GM19438 (cell line): ENCODE results near the gene CMTM8.

Experiments used
- ATAC-seq: cut with Tn5 transposase; IDR thresholded peaks from one replicate; pipeline ENCODE4 v1.9.1; 2021; ENCODE audit warnings: low read depth; ENCODE audit not compliant: unreplicated experiment

Gene CMTM8

DNA sequence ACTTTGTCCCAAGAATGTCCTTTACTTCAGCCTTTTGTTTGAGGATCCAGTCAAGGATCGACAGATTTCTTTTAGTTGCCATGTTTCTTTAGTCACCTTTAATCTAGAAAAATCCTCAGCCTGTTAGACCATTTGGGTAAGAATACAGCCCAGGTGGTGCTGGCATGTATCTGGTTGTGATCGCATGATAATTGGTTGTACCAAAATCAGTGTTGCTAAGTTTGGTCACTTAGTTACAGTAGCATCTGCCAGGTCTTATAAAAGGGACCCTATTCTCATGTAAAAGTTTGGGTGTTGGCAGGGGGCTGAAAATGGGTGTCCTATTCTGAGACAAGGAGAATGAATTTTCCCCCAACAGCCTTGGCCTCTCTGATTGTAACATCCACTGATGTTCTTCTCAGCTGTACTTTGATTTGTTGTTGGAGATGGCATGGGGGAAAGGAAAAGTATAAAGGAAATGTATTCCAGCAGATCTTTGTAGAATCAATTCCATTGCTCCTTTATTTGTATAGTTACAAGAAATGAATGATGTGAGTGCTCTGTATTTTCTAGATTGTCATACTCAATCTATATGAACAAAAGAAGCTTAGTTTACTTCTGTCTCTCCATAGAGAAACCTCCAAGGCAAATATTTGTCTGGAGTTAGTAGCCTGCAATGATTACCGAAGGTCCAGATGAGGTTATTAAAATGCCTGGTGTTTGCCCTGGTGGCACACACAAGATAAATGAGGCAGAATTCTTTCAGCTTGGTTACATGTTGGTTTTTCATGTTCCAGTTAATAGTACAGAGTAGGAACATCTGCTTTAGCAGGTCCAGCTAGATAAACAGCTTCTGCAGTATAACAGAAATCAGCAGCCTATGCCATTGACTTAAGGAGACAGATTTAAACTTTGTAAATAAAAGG lies 65.7 kb downstream of the CMTM8 start:
- no peak for ATAC-seq

DNA sequence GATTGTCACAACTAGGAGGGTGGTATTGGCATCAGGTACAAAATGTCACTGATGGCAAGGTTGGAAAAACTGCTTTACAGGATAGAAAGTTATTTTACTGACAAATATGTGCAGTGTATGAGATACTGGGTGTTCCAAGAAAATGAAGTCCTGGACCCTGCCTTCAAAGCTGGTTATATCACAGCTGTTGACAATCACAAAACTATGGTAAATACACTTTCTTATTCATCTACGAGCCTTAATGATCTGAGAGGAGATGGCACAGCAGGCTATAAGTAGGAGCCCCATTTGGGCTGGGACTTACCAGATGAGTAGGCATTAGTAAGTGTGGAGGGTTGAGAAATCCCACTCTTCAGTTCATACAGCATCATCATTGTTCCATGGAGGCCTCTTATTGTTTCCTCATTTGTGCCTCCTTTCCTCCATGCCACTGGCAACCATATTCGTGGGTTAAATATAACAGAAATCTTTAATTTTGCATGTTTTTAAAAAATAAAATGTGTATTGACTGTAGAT lies 66.9 kb downstream of the CMTM8 start:
- ATAC-seq, result no peak

DNA sequence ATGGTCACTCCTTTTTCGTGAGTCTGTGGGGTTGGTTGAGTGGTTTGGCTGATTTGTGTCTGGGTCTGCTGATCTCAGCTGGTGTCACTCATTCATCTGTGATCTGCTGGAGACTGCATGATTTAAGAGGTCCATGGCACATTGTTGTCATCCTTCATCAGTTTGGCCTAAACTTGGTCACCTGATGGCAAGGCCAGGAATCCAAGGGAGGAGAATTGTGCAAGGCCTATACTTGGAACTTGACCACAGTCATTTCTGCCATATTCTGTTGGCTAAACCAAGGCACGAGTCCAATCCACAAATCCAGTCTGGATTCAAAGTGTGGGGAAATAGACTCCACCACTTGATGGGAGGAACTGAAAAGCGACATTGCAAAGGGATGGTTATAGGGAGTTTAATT lies 67.6 kb downstream of the CMTM8 start:
- ATAC-seq, result no peak

DNA sequence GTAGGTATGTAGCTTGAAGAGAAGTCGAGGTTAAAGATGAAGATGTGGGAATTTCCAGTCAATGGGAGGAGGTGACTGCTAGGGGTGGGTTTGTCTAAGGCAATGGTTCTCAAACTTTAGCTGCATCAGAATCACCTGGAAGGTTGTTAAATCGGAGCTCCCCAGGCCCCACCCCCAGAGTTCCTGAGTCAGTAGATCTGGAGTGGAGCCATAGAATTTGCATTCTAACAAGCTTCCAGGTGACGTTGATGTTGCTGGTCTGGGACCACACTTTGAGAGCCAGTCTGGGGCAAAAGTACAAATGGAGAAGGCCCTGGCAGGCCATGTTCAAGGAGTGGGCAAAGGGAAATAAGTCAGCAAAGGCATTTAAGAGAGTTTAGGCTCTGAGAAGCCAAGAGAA lies 69.1 kb downstream of the CMTM8 start:
- no peak for ATAC-seq

DNA sequence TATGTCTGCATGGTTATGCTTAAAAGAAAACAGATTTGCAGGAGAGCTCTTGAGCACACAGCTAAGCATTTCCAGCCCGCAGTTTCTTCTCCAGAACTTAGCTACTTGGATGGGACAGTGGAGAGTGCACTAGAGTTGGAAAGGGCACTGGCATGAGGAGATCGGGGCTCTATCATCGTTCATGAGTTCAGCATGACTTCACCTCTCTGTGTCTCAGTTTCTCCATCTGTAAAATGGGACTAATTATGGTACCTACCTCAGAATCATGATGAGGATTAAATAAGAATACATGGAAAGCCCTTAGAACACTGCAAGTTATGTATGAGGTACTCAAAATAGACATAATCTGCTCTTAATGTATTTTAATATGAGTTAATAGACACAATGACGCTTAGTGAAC lies 69.9 kb downstream of the CMTM8 start:
- no peak for ATAC-seq

DNA sequence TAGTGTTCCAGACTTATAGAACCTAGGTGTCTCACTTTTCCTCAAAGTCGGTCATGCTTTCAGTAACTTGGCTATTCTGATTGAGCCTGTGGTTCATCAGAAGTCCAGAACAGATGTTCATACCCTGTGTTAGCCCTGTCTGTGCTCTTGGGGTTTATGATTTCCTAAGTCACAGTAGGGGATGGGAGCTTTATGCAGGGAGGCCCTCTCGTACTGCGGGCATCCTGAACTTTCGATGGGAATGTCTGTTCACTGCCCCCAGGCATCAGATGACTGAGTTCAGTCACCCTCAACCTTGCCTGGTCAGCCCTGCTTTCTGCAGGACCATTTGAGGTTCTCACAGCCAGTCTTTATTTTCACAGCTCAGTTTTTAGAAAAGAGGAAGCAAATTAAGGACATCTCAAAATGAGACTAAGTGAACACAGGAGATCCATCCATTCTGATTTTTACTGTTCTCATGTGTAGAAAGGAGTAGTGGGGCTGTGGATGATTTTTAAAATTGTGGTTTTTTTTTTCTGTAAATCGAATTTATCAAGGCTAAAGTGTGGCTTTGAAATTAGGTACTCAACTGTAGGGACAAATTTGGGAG lies 71.3 kb downstream of the CMTM8 start:
- no peak for ATAC-seq

DNA sequence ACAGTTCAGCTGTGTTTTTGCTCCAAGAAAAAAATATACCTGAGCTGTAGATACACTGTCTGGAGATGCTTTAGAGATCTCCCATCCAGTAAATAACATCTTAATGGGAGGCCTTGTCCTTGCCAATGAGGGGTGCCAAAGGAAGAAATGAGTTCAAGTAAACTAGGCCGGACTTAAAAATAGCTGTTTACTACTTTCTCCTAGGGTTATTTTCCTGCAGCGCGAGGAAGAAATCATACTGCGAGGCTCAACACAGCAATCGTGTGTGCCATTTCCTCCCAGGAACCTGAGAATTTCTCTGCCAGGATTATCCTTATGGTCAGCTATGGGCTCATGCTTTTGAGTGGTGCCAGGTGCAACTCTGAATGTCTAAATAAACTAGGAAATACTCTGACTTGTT lies 71.9 kb downstream of the CMTM8 start:
- no peak for ATAC-seq

DNA sequence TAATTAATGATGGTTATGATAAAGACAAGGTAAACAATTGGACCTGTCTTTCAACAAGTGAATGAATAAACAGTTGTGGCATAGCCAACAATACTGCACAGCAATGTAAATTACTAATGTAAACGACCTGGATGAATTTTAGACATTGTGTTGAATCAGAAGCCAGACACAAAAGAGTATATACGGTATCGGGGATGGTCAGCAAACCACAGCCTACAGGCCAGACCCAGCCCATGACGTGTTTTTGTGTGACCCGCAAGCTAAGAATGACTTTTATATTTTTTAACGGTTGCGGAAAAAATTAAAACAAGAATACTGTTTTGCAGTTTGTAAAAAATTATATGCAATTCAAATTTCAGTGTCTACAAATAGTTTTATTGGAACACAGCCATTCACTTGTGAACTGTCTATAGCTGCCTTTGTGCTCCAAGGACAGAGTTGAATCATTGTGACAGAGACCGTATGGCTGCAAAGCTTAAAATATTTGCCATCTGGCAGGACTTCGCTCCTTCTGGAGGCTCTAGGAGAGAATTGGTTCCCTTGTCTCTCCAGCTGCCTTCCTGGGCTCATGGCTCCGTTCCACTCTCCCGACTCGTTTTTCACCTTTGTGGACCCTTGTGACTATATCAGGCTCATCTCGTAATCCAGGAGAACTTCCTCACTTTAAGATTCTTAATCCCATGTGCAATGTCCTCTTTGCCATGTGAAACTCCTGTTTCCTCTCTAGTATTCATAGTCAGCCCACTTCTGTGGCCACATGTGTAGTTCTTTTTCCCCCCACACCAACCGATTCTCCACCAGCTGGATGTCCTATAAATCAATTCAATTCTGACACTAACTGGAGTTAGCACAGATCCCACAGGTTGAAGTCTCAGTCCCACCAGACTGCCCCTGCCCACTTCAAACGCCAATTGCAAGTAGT lies 72.7 kb downstream of the CMTM8 start:
- ATAC-seq, result no peak

DNA sequence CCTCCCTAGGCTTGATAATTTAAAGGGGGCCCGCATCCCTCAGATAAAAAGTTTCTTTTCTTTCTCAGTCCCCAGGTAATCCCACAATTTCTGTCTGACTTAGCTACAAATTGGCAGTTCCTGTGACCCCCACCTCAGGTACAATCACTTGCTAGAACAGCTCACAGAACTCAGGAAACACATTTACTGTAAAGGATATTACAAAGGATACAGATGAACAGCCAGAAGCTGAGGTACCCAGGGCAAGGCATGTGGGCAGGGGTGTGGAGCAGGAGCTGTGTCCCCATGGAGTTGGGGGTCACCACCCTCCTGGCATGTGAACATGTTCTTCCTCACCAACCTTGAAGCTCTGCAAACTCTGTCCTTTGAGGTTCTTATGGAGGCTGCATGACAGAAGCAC lies 73.8 kb downstream of the CMTM8 start:
- no peak for ATAC-seq

DNA sequence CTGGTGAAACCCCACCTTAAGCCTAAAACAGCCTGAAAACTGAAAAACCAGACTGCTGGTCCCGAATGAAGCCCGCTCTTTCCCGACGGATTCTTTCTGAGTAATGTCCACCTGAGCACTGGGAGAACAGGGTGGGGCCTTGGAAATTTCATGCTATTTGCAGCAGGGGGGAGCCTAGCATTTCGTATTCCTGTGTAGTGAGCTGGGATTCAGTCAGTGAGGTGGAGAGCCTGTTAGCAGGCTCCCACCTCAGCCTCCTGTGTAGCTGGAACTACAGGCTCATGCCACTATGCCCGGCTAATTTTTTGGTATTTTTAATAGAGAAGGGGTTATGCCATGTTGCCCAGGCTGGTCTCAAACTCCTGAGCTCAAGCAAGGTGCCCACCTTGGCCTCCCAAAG lies 74.7 kb downstream of the CMTM8 start:
- no peak for ATAC-seq

DNA sequence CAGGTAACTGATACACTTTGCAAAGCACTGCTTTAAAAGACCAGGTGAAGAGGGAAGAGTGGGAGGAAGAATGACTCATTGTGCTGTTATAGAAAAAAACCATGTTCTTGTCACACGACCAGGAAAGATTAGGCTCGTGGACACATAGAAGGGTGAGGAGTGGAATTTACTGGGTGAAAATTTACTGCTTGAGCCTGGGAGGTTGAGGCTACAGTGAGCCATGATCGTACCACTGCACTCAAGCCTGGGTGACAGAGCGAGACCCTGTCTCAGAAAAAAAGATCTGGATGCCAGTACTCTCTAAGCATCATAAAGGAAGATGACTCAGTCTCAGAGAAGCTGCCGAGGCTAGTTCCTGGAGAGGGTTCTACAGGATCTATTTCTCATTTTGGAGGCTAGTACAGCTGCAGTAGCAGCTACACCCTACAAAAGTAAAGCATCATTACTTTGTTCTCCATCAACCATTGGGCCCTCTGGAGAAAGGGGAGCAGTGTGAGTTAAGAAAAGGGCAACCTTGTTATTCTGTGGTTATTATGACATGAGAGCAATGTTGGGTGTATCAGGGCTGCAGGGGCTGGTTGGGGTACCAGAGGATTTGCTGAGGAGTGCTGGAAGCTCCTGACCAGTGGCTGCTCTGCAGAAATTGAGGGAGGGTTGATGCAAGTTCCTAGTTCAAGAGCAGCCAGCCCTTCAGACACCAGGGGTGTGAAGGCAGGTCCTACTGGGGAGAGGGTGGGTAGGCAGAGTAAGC lies 75.4 kb downstream of the CMTM8 start:
- no peak for ATAC-seq

DNA sequence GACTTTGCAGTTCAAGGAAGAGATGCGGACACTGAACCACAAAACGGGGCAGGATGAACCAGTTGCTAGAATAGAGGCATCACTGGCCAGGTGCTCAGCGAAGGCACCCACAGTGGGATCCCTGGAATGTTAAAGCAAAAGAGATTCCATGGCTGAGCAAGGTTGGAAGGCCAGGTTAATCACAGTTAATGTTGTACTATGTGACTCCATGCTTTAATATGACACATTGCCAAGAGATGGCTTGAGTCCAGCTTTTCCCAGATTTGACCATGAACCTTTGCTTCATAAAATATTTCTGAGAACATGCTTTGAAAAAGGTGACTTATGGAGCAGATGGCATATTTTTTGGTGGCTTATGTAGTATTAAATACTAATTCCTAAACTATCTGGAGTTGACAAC lies 77.0 kb downstream of the CMTM8 start:
- ATAC-seq, result no peak

DNA sequence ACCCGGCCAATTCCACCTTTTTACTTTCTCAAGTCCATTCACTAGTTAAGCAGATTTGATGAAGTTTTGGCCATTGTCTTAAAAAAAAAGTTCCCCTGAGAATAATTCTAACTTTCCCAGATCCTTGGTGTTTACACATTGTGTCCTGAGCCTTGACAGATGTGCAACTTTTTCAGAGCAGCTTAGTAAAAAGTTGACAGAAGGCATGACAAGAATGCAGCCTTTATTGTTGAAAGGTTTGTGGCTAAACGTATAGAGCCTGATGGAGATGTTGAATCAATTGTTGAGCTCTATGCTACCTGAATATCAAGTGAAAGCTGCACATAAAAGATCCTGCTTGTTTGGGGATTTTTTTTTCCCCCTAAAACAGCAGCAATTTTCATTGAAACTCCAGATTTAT lies 77.8 kb downstream of the CMTM8 start:
- no peak for ATAC-seq

DNA sequence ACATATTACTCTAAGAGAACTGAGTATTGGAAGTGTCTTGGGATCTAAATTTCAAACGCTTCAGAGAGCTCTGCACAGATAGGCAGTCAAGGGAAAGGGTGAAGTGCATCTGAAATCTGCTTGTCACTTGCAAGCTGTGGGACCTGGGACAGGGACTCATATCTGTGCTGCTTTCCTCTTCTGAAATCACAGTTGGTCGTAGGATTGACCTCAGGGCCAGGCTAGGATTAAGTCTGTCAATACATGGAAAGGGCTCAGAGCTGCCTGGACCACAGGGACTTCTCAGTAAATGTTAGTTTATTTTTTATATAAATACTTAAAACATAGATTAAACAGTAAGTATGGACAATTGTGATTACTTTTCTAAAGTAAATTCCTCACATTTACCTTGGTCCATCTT lies 78.5 kb downstream of the CMTM8 start:
- ATAC-seq, result no peak

DNA sequence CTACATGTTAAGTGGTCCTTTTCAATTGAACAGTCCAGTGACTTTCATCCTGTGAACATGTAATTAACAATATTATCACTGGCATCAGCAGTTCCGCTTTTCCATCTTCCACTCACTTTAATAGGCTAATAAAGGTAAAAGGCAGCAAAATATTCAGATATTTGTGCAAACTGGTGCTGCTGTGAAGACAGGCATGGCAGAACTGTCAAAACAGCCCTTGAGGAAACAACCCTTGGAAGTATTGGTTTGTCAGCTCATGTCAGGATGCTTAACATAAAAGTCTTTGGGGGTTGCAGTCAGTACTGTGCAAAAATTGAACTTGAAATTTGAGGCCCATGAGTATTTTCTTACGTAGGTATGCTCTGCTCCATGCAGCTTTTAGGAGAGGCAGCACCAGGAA lies 81.1 kb downstream of the CMTM8 start:
- no peak for ATAC-seq

DNA sequence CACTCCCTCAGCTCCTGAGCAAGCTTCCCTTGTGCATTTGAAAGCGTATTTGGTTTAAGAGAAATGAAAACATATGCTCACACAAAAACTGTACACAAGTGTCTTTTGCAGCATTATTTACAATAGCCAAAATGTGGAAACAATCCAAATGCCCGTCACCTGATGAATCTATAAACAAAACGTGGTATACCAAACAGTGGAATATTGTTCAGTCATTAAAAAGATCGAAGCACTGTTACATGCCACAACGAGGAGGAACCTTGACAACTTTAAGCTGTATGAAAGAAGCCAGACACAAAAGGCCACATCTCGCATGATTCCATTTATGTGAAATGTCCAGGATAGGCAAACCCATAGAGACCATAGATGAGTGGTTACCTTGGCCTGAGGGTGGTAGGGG lies 81.6 kb downstream of the CMTM8 start:
- no peak for ATAC-seq

DNA sequence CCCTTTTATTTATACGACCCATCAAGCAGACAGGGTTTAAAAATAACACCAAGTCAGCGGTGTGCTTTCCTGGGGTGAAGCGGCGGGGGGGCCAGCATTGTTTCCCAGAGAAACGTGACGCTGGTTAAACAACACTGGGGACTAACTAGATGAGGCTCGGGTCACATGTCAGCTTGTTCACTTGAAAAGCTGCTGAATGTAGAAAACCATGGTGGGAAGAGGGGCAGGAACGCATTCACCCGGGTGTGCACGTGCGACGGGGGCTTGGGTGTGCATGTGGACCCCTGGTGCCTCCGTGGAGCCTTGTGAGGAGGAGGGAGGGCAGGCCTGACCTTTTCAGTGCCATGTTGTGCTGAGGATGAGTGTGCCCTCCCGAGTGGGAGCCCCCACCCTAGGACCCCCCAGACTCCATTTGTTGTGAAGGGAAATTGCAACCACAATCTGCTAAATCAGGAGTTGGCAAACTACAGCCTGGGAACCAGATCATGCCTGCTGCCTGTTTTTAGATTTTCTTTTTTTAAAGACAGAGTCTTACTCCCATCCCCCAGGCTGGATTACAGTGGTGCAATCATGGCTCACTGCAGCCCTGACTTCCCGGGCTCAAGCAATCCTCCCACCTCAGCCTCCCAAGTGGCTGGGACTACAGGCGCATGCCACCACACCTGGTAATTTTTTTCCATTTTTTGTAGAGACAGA lies 82.8 kb downstream of the CMTM8 start:
- ATAC-seq, result no peak

DNA sequence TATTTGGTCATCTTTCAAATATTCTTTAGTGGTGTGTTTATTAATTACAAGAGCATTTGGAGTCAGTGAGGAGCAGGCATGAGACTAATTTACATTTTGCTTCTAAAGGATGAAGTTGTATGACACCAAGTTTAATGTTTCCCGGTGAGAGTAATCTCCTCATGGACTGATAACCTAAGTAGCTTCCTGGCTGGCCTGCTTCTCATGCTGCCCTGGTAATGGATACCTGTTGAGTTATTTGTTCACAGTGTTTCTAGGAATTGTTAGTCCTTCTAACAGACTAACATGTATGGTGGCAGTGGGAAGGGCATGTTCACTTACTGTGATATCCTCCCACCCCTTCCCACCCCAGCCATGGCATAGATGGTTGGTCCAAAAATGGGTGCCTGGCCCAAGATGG lies 83.8 kb downstream of the CMTM8 start:
- no peak for ATAC-seq

DNA sequence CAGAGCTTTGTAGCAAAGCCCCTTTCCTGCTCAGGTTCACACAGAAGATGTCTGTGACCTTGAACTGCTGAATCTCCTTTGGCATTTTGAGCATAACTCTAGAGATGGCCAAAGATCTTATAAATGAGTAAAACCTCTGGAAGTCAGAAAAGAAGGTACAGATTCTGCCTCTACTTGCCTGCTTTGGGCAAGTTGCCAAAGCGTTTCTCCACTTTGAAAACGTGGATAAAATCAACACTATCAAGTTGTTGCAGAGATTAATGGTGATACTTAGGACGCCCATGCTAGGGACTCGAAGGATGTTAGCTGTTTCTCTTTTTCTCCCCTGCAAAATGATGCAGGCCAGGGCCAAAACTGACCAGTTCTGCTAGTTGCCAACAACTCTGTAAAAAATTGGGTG lies 85.1 kb downstream of the CMTM8 start:
- no peak for ATAC-seq

DNA sequence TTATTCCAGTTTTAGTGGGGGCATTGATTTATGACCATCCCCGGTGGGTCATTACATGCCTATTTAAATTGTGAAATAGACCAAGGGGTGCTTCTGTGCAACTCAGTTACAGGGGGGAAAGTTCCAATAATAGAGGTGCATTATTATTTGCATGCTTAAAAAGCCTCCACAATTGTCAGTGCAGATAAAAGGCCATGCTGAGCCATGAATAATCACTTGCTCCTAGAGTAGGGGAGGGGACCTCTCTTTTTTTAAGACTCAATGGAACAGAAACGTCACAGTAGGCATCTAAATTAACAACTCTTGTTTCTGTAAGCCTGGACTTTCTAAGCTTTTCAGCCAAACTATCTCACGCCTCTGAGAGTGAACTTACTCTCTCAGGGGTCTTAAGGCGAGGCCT lies 86.7 kb downstream of the CMTM8 start:
- ATAC-seq, result no peak
